HL-60 (cell line): ENCODE results near the gene ADAMTS3.

Experiments
- DNase-seq, 2 experiments: peaks; one replicate each; pipeline ENCODE4 v3.0.0-alpha.2; 2010 to 2020; ENCODE audit warnings: low read depth in 1 of 2, low spot score in 1 of 2
- H3K27ac ChIP-seq: fragments of 250-450 bp; sonication (Bioruptor Pico); replicated peaks from 2 replicates; pipeline ENCODE4 v1.5.1; 2020; ENCODE audit warnings: mild to moderate bottlenecking, moderate library complexity
- H3K27me3 ChIP-seq: fragments of 250-450 bp; sonication (Bioruptor Pico); 2 replicates; pipeline ENCODE4 v1.5.1; 2021; ENCODE audit warnings: mild to moderate bottlenecking, moderate library complexity; ENCODE audit not compliant: insufficient read depth, poor library complexity, severe bottlenecking
- H3K4me3 ChIP-seq: replicated peaks from 2 replicates; pipeline ENCODE4 v1.5.1; 2011; ENCODE audit warnings: mild to moderate bottlenecking, control low read depth, low read length; ENCODE audit not compliant: insufficient read depth
- CTCF ChIP-seq: IDR thresholded peaks from one replicate; pipeline ENCODE4 v1.5.1; 2011; ENCODE audit warnings: low read length, control low read depth, inconsistent platforms; ENCODE audit not compliant: insufficient read depth
- GABPA ChIP-seq: IDR thresholded peaks from 2 replicates; pipeline ENCODE4 v1.6.1; 2012; ENCODE audit warnings: low read depth
- POLR2AphosphoS5 ChIP-seq: IDR thresholded peaks from 2 replicates; pipeline ENCODE4 v1.6.1; 2012; ENCODE audit warnings: low read depth
- REST ChIP-seq: IDR thresholded peaks from 2 replicates; pipeline ENCODE4 v1.6.1; 2012; ENCODE audit warnings: low read depth; ENCODE audit not compliant: insufficient replicate concordance
- SPI1 ChIP-seq: IDR thresholded peaks from 2 replicates; pipeline ENCODE4 v1.6.1; 2012; ENCODE audit warnings: low read depth, mild to moderate bottlenecking, borderline replicate concordance

The ADAMTS3 gene

GRCh38 chr4:72577211-72577610, 8.2 kb upstream of the ADAMTS3 start:
- Histone ChIP-seq H3K4me3 (no peak overlapping the region), H3K27me3 (no peaks in the 10 kb centered on the region), H3K27ac (no peak overlapping the region)
- no peak for TF ChIP-seq CTCF
- no peak for TF ChIP-seq REST
- no peak for TF ChIP-seq POLR2AphosphoS5
- no peak for DNase-seq

GRCh38 chr4:72571337-72571736, 2.3 kb upstream of the ADAMTS3 start:
- H3K27me3 ChIP-seq: peaks cover 28% of the 10 kb centered on the region
- TF ChIP-seq REST (no peak), POLR2AphosphoS5 (no peak), GABPA (no peak), SPI1 (no peak), CTCF (no peak)
- DNase-seq: no peak
- H3K4me3 ChIP-seq: no peak overlapping the region
- H3K27ac ChIP-seq: no peak overlapping the region

GRCh38 chr4:72569719-72570235, 756 bp upstream of the ADAMTS3 start:
- Histone ChIP-seq H3K4me3 (no peak overlapping the region), H3K27me3 (peaks cover 28% of the 10 kb centered on the region), H3K27ac (no peak overlapping the region)
- DNase-seq: no peak
- TF ChIP-seq POLR2AphosphoS5 (no peak), SPI1 (no peak), REST (no peak), CTCF (no peak), GABPA (no peak)
